Stomach smooth muscle (tissue), 2 donors: ENCODE measurements around the gene DLX2.
A peak's percentile ranks its signal among the peaks of the same experiment; 100 is the strongest.

Source experiments
- H3K27ac ChIP-seq: one replicate; pipeline ENCODE4 v1.7.0; 2013; ENCODE audit warnings: mild to moderate bottlenecking, low read length, inconsistent platforms
- H3K27me3 ChIP-seq, 2 donors: one replicate each; pipeline ENCODE4 v1.7.0; 2013; ENCODE audit warnings: low read length in 2 of 2; ENCODE audit not compliant: insufficient read depth in 2 of 2, control insufficient read depth in 1 of 2
- H3K36me3 ChIP-seq, 2 donors: one replicate each; pipeline ENCODE4 v1.7.0; 2013; ENCODE audit warnings: low read length in 2 of 2; ENCODE audit not compliant: control insufficient read depth in 2 of 2, insufficient read depth in 2 of 2
- H3K4me1 ChIP-seq: one replicate; pipeline ENCODE4 v1.7.0; 2013; ENCODE audit warnings: low read length; ENCODE audit not compliant: control insufficient read depth, insufficient read depth
- H3K4me3 ChIP-seq, 2 donors: one replicate each; pipeline ENCODE4 v1.7.0; 2013; ENCODE audit warnings: low read length in 2 of 2
- H3K9ac ChIP-seq, 2 donors: one replicate each; pipeline ENCODE4 v1.7.0; 2013; ENCODE audit warnings: low read length in 2 of 2, mild to moderate bottlenecking in 1 of 2
- H3K9me3 ChIP-seq, 2 donors: one replicate each; pipeline ENCODE4 v1.7.0; 2013; ENCODE audit warnings: low read length in 2 of 2; ENCODE audit not compliant: control insufficient read depth in 2 of 2
- donor health status: healthy.
- donor health status: Pancreatic carcinoma.

DLX2 gene

DNA sequence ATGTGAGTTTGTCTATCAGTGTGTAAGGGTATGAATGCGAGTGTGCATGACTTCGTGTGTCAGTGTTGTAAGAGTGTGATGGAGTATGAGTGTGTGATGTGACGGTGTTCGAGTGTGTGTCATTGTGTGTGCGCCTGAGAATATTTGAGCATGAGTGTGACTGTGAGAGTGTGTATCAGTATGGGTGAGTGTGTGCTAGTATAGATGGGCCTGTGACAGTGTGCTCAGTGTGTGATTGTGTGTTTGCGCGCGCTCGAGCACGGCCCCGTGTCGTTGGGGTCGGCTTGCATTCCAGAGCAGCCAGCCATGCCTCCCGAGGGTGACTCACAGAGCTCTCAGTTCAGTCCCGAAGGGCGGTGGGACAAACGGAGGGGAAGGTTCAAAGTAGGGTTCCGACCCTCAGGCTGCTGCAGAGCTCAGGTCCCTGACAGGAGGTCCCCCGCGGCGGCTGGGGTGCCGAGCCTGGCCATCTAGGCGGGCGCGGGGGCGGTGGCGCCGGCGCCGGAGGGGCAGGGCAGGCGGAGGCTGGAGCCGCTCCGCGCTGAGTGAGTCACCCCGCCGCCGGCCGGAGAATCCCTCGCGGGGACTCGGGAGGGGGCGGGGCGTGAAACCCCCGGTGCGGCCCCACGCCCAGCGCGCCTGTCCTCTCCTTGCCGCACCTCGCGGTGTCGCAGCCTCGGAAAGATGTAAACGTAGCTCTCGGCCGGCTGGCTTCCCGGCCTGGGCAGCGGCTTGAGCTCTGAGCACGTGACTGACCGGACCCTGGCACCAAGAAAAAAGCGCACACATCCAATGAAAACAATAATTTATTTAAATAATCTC is 3.8 kb downstream of the DLX2 start:
- Histone ChIP-seq H3K4me3 (peak overlapping the region in 1 of 2 donors; percentile 47), H3K9ac (no peak overlapping the region), H3K27me3 (peaks cover 77 to 100% of the 10 kb centered on the region in 2 donors), H3K36me3 (no peaks in the 10 kb centered on the region), H3K27ac (no peak overlapping the region), H3K4me1 (peaks cover 69% of the 10 kb centered on the region), H3K9me3 (peaks cover 0 to 2% of the 10 kb centered on the region in 2 donors)

DNA sequence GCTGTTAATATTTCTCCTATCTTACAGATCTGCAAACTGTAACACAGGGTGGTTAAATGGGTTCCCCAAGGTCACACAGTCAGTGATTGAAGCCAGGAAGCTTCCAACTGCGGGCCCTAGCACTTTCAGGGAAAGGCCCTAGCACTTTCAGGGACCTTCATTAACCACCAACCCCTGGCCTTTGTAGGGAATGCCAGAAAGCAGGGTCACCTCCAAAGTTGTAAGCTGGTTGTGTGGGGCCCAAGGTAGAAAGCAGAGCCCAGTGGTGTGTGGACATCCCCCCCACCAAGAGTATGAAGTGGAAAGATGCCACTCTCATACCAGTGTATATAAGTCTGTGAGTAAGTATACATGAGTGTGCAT is 4.4 kb downstream of the DLX2 start:
- Histone ChIP-seq H3K4me3 (no peak overlapping the region), H3K36me3 (no peaks in the 10 kb centered on the region), H3K27me3 (peaks cover 78 to 100% of the 10 kb centered on the region in 2 donors), H3K27ac (no peak overlapping the region), H3K4me1 (peaks cover 69% of the 10 kb centered on the region), H3K9ac (no peak overlapping the region), H3K9me3 (no peaks in the 10 kb centered on the region)

DNA sequence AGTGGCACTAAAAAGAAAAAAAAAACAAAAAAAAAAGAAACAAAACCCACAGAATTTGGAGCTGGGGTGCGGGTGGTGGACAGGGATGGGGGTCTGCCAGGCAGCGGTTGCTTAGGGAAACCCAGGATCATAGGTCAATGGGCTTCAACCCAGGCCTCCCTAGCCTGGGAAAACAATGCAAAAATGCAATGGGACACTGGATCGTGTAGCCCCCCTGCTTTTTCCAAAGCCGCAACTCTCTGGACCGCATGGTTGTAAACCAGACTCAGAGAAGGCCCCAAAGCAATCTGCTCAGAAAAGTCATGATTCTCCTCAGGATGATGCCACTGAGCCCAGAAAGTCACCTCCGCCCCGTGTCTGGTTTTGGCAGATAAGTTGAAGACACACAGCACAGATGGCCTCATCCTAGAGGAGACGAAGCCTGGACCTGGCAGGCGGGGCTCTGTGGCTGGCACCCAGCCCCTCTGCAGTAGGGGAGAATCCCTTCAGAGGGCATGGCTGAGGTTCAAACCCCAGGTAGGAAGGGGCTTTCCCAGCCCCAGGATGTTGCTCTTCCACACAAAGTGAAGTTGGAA is 5.1 kb downstream of the DLX2 start:
- Histone ChIP-seq H3K36me3 (no peaks in the 10 kb centered on the region), H3K4me3 (no peak overlapping the region), H3K9me3 (no peaks in the 10 kb centered on the region), H3K9ac (no peak overlapping the region), H3K27ac (no peak overlapping the region), H3K27me3 (peaks cover 78 to 100% of the 10 kb centered on the region in 2 donors), H3K4me1 (peaks cover 64% of the 10 kb centered on the region)

DNA sequence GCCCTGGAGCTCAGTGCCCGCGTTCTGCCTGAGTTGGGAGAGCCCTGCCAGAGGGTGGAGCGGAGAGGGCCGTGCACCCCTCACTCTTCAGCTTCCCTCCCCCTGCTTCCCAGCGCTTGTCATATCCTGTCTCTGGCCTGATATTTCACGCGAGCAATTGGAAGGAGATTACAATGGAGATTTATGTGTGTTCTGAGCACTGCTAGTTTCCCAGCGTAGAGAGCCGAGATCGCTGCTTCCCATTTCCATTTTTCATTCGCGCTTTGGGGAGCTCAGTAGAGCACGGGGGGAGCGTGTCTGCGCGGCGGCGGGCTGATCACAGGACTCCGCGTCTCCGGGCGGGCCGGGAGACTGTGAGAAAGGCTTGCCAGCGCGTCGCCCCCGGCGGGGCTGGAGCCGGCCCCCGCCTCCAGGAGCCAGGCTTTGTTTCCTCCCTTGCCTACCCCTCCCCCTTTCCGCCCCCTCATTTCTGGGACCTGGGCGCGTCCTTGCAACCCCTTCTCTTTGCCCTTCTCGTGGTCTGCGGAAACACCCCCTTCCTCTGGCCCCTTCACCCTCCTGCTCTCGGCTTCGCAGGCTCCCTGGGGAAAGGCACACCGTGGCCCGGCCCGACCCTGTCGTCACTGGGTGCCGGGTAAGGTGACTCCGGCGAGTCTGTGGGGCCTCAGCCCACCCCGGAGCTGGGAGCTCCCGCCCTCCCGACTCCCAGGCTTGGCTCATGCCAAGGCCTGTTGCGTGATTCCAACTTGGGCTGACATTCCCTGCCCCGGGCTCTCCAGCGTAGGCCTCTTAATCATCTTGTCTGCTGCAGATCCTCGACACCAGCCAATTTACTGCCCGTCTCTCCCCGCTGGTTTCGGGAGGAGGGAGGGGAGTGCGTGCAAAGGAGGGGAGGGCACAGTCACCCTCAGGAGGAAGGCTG is 5.8 kb downstream of the DLX2 start:
- Histone ChIP-seq H3K9me3 (no peaks in the 10 kb centered on the region), H3K9ac (no peak overlapping the region), H3K27ac (no peak overlapping the region), H3K27me3 (peaks cover 82 to 100% of the 10 kb centered on the region in 2 donors), H3K4me1 (peaks cover 57% of the 10 kb centered on the region), H3K36me3 (no peaks in the 10 kb centered on the region), H3K4me3 (peak overlapping the region; percentile 17 to 59)

DNA sequence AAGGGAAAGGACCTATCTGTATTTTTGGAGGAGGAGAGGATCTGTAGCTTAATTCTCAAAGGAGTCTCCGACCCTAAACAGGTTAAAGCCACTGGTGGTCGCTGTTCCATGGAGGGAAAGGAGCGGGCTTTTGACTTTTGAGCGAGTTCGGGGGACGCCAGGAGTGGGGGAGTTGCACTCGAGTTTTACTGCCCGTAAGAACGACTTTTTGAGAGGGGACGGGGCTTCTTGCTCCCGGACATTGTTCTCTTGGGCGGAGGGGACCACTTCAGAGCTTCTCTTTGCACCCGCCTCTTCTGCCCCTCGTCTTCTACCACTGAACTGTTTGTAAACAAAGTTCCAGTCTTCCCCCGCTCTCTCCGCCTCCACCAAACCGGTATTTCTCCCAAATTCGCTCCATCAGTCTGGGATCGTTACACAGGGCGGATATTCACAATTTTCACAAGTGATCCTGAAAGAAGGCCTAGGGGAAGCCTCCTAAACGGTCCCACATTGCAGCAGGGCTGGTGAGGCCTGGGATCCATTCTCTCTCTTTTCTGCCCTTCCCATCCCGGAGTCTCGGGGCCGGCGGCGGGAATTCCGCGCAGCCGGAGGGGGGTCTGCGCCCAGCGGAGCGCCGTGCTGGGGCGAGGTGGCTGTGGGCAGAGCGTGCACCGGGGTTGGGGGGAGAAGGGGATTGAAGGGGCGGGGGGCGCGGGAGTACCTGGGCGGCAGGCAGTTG is 6.6 kb downstream of the DLX2 start:
- Histone ChIP-seq H3K27ac (no peak overlapping the region), H3K4me1 (peaks cover 49% of the 10 kb centered on the region), H3K27me3 (peaks cover 81 to 100% of the 10 kb centered on the region in 2 donors)

DNA sequence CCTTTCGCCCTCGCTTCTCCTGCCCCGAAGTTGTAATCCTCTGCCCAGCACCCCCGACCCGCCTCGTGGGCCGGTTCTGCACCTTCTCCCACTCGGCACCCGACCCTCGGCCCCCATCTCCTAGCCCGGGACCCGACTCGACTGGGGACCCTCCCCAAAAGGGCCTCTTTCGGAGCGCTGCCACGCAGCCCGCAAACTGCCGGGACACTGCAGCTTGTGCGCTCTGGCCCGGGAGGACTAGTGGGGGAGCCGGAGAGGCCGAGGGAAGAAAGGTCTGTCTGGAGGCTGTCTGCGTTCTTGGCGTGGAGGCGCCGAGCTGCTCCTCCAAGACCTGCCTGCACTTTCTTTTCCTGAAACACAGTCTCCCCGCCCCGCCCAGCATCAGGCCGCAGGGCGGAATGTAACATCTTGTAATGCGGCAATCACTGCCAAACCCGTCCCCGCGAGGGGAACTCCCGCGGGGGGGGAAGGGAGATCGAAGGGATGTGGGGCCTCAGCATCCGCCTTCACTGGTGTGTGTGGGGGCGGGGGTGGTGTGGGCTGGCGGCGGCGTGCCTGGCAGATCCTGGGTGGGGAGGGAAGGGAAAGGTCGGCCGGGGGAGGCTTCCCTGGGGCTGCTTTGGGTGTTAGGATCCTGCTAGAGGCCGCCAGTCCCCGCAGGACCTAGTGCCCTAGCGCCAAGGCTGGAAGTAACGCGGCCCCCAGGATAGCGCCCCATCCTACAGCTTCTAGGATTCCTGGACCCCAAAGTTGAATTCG is 7.4 kb downstream of the DLX2 start:
- Histone ChIP-seq H3K27ac (no peak overlapping the region), H3K9me3 (no peaks in the 10 kb centered on the region), H3K27me3 (peaks cover 82 to 100% of the 10 kb centered on the region in 2 donors), H3K9ac (no peak overlapping the region), H3K4me3 (peak overlapping the region; percentile 35 to 61), H3K36me3 (no peaks in the 10 kb centered on the region), H3K4me1 (peaks cover 41% of the 10 kb centered on the region)

More for the DNA sequence above, 6.6 kb downstream of the DLX2 start:
- Histone ChIP-seq H3K36me3 (no peaks in the 10 kb centered on the region), H3K9ac (no peak overlapping the region), H3K9me3 (no peaks in the 10 kb centered on the region), H3K4me3 (peak overlapping the region; percentile 17 to 59)

DNA sequence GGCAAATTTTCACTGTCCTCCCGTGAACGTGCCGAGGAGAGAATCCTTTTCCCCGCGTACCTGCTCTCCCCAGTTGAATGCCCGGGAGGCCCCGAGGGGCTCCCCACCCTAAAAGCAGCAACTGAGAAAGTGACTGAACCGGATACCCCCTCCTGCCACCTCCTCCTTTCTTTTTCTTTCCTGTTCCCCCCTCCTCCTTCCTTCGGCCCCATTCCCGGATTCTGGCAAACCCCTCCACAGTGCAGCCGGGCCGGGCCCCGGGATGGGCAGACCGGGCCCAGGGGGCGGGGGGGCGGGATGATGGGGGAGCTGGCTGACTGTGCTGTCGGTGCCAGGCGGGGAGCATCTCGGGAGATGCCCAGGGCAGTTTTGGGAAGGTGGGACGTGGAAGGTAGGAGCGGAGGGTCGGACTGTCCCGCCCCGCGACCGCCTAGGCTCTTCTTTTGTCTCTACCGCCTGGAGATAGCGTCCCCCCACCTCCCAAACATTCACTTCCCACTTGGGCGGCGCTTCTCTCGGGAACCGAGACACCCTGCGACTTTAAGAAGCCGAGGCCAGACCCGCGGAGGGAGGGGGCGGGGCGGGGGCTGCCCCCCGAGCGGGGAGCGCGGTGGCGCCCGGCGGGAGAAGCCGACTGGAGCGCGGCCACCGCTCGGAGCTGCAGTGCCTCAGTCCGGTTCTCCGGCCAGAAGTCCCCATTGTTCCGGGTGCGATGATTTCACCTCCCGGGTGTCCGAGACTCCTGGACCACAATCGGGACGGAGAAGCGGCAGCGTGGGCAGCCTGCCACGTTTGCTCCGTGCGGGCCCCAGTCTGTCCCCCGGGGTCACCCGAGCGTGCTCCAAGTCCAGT is 8.2 kb downstream of the DLX2 start:
- Histone ChIP-seq H3K9ac (no peak overlapping the region), H3K4me1 (peaks cover 36% of the 10 kb centered on the region), H3K9me3 (no peaks in the 10 kb centered on the region), H3K36me3 (no peaks in the 10 kb centered on the region), H3K4me3 (peak overlapping the region; percentile 35 to 61), H3K27me3 (peaks cover 86 to 100% of the 10 kb centered on the region in 2 donors), H3K27ac (no peak overlapping the region)

DNA sequence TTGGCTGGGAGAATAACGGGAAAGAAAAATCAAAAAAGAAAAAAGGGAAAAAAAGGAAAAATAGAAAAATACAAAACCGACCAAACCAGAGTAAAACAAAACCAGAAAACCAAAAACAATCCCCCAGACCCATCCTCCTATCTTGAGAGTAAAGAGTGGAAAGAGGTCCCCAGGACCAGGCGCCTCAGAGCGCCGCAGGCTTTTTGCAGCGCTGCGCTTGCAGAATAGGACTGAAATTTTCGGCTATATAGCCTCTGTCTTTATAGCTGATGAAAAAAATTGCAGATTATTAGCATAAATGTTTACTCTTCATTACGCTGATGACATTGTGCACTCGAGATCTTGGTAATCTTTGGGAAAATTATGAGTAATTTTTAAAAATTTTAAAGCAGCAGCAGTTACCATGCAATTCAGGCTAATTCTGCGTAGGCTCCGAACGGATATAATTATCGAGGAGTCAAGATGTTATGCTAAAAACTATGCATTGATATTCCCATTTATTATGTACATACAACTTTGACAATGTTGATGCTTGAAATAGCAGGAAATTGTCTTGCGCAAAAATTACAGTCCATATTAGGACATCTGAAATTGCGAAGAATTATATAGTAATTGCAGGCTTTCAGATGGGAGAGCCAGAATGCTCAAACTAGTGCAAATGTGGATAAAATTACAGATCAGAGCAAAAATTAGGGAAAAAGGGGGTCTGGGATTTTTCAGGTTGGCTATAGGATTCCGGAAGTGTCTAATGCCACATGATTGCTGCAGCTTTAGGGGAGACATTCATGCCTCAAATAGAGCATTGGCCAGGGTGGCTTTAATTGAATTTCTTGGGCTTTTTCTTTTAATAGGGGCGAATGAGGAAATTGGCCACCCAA is 9.0 kb downstream of the DLX2 start:
- no peaks in the 10 kb centered on the region for H3K9me3 ChIP-seq
- peaks cover 88 to 100% of the 10 kb centered on the region in 2 donors for H3K27me3 ChIP-seq
- no peak overlapping the region for H3K9ac ChIP-seq
- no peaks in the 10 kb centered on the region for H3K36me3 ChIP-seq
- H3K4me3 ChIP-seq: no peak overlapping the region
- no peak overlapping the region for H3K27ac ChIP-seq
- H3K4me1 ChIP-seq: peaks cover 30% of the 10 kb centered on the region
